GM12878 (cell line): ENCODE results near the gene PDSS2.

Experiments used
- CHD1 ChIP-seq: IDR thresholded peaks from 2 replicates; pipeline ENCODE4 v1.6.1; 2012; ENCODE audit warnings: low read depth, low read length, improper control_type of control experiment
- CREB1 ChIP-seq: IDR thresholded peaks from 2 replicates; pipeline ENCODE4 v1.6.1; 2012; ENCODE audit warnings: low read depth, mild to moderate bottlenecking, inconsistent platforms
- CTCF ChIP-seq, 3 experiments: IDR thresholded peaks in 2 of 3; conservative IDR thresholded peaks in 1 of 3; 2 replicates each; pipeline ENCODE4 v1.5.1; 2011; ENCODE audit warnings: low read depth in 3 of 3, low read length in 3 of 3, mild to moderate bottlenecking in 3 of 3, control low read depth in 2 of 3, moderate library complexity in 2 of 3, inconsistent platforms in 1 of 3, mixed read lengths in 1 of 3; ENCODE audit not compliant: control insufficient read depth in 2 of 3, insufficient read depth in 1 of 3; ENCODE audit errors: extremely low read depth in 1 of 3
- EP300 ChIP-seq, 2 experiments: fragments of 150-350 bp in 1 of 2; IDR thresholded peaks; 2 replicates each; pipeline ENCODE4 v1.6.1; 2011 to 2012; ENCODE audit warnings: low read depth in 2 of 2, low read length in 2 of 2, borderline replicate concordance in 1 of 2, improper control_type of control experiment in 1 of 2, inconsistent platforms in 1 of 2; ENCODE audit not compliant: control insufficient read depth in 1 of 2
- HDAC2 ChIP-seq: fragments of 200-600 bp; sonication (generic); IDR thresholded peaks from 2 replicates; pipeline ENCODE4 v1.6.1; 2017
- JUNB ChIP-seq: IDR thresholded peaks from 2 replicates; pipeline ENCODE4 v1.6.1; 2016; ENCODE audit warnings: antibody characterized with exemption, mild to moderate bottlenecking
- KLF5 ChIP-seq: fragments of 450-650 bp; IDR thresholded peaks from 2 replicates; pipeline ENCODE4 v1.6.1; 2014; ENCODE audit warnings: mild to moderate bottlenecking; ENCODE audit not compliant: partially characterized antibody
- MAX ChIP-seq: IDR thresholded peaks from 2 replicates; pipeline ENCODE4 v1.6.1; 2012; ENCODE audit warnings: low read depth, low read length, improper control_type of control experiment
- TARDBP ChIP-seq: IDR thresholded peaks from 2 replicates; pipeline ENCODE4 v1.6.1; 2016; ENCODE audit warnings: borderline replicate concordance
- ZNF24 ChIP-seq: fragments of 450-650 bp; IDR thresholded peaks from 2 replicates; pipeline ENCODE4 v1.6.1; 2017; ENCODE audit warnings: antibody characterized with exemption, mild to moderate bottlenecking

GRCh38 chr6:107207251-107207873 is 252.0 kb downstream of the PDSS2 start:
- TF ChIP-seq CREB1 (no peak), TARDBP (no peak), EP300 (IDR thresholded peaks at IDR 0.05; ENCODE audit: borderline replicate concordance in 1 of 2, control insufficient read depth in 1 of 2, low read depth in 2 of 2, low read length in 2 of 2) (no peak), CTCF (IDR thresholded peaks at IDR 0.05 in 2 of 3, conservative IDR thresholded peaks at IDR 0.05 in 1 of 3; ENCODE audit: control insufficient read depth in 2 of 3, extremely low read depth in 1 of 3, insufficient read depth in 1 of 3, low read depth in 3 of 3, low read length in 3 of 3) (no peak), MAX (no peak), HDAC2 (no peak), ZNF24 (no peak), CHD1 (no peak), KLF5 (no peak), JUNB (no peak)
